ENCODE data around the gene MARK4. TPM values are rescaled to one million over a fixed set of nuclear protein-coding genes. Genes with fewer than 3 reads are reported as not detected.

Gene MARK4
- total RNA-seq, result 10 to 100 TPM; 12.7 to 28.6 TPM

DNA sequence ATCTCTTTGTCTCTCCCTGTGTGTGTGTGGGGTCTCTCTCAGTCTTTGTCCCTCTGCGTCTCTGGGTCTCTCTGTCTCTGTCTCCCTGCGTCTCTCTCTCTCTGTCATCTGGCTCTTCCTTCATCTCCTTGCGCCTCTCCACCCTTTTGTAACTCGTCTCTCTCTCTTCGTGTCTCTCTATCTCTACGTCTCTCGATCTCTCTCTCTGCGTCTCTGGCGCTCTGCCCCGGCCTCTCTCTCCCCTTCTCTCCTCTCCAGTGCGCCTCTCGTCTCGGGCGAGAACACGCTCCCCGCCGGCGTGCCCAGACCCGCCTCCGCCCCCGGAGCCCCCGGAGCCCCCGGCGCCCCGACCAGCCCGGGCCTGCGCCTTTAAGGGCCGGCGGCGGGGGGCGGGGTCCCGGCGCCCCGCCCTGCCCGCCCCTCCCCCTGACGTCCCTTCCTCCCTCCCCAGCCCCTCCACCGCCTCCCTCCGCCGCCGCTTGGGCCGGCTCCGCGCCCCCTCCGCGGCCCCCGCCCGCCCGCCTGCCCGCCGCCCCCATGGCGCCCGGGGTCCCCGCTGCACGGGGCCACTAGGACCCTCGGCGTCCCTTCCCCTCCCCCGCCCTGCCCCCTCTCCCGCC is at the start of gene MARK4:
Gene MARK4 (plus strand): TSS at position 440 of the 620 bp plus-strand sequence. CDS start 318 bp downstream, outside the sequence.
- TF ChIP-seq, protein P1, sequence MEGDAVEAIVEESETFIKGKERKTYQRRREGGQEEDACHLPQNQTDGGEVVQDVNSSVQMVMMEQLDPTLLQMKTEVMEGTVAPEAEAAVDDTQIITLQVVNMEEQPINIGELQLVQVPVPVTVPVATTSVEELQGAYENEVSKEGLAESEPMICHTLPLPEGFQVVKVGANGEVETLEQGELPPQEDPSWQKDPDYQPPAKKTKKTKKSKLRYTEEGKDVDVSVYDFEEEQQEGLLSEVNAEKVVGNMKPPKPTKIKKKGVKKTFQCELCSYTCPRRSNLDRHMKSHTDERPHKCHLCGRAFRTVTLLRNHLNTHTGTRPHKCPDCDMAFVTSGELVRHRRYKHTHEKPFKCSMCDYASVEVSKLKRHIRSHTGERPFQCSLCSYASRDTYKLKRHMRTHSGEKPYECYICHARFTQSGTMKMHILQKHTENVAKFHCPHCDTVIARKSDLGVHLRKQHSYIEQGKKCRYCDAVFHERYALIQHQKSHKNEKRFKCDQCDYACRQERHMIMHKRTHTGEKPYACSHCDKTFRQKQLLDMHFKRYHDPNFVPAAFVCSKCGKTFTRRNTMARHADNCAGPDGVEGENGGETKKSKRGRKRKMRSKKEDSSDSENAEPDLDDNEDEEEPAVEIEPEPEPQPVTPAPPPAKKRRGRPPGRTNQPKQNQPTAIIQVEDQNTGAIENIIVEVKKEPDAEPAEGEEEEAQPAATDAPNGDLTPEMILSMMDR (IDR thresholded peaks at IDR 0.05), result no peak
- Histone ChIP-seq H3K27ac (no peak within 1 kb of the TSS), H3K4me3 (peak within 1 kb of the TSS; percentile 81), H3K36me3 (no peaks in the 10 kb centered on the region), H3K9ac (ENCODE audit: low read depth in 2 of 2, low read length in 2 of 2) (peak within 1 kb of the TSS; percentile 74 to 78), H3K27me3 (no peaks in the 10 kb centered on the region), H3K9me3 (no peaks in the 10 kb centered on the region), H3K4me1 (peaks cover 3% of the 10 kb centered on the region)
- intact Hi-C loops (cut with DNase I), result no loop called here
- DNase-seq, result peak; percentile 40

GRCh38 chr19:45202637-45203036 is 48.4 kb upstream of the MARK4 start:
- H3K4me3 ChIP-seq, result no peak overlapping the region
- no peak overlapping the region for H3K27ac ChIP-seq
- intact Hi-C loops (cut with DNase I), result no loop called here
- H3K9ac ChIP-seq (ENCODE audit: low read depth in 2 of 2, low read length in 2 of 2), result no peak overlapping the region
- no peaks in the 10 kb centered on the region for H3K4me1 ChIP-seq
- no peak for DNase-seq
- no peaks in the 10 kb centered on the region for H3K36me3 ChIP-seq
- H3K27me3 ChIP-seq, result no peaks in the 10 kb centered on the region
- H3K9me3 ChIP-seq, result no peaks in the 10 kb centered on the region
- TF ChIP-seq, protein P1 (IDR thresholded peaks at IDR 0.05), result no peak

DNA sequence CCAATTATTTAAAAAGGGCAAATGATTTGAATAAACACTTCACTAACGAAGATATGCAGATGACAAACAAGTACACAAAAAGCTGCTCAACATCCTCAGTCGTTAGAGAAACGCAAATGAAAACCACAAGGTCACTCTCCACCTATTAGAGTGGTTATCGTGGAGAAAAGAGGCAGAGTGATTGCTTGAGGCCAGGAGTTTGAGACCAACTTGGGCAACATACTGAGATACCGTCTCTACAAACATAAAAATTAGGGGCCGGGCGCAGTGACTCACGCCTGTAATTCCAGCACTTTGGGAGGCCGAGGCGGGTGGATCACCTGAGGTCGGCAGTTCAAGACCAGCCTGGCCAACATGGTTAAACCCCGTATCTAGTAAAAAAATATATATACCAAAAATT is 45.3 kb upstream of the MARK4 start:
- Histone ChIP-seq H3K4me3 (no peak overlapping the region), H3K9ac (ENCODE audit: low read depth in 2 of 2, low read length in 2 of 2) (no peak overlapping the region), H3K27me3 (no peaks in the 10 kb centered on the region), H3K9me3 (no peaks in the 10 kb centered on the region), H3K27ac (no peak overlapping the region), H3K36me3 (no peaks in the 10 kb centered on the region), H3K4me1 (no peaks in the 10 kb centered on the region)
- intact Hi-C loops (cut with DNase I), result no loop called here
- TF ChIP-seq, protein P1 (IDR thresholded peaks at IDR 0.05), result no peak
- DNase-seq, result no peak

GRCh38 chr19:45206328-45206727 is 44.7 kb upstream of the MARK4 start:
- DNase-seq, result no peak
- Histone ChIP-seq H3K9me3 (no peaks in the 10 kb centered on the region), H3K36me3 (no peaks in the 10 kb centered on the region), H3K27ac (no peak overlapping the region), H3K4me1 (no peaks in the 10 kb centered on the region), H3K4me3 (no peak overlapping the region), H3K9ac (ENCODE audit: low read depth in 2 of 2, low read length in 2 of 2) (no peak overlapping the region), H3K27me3 (no peaks in the 10 kb centered on the region)
- intact Hi-C loops (cut with DNase I), result no loop called here
- TF ChIP-seq, protein P1 (IDR thresholded peaks at IDR 0.05), result no peak

DNA sequence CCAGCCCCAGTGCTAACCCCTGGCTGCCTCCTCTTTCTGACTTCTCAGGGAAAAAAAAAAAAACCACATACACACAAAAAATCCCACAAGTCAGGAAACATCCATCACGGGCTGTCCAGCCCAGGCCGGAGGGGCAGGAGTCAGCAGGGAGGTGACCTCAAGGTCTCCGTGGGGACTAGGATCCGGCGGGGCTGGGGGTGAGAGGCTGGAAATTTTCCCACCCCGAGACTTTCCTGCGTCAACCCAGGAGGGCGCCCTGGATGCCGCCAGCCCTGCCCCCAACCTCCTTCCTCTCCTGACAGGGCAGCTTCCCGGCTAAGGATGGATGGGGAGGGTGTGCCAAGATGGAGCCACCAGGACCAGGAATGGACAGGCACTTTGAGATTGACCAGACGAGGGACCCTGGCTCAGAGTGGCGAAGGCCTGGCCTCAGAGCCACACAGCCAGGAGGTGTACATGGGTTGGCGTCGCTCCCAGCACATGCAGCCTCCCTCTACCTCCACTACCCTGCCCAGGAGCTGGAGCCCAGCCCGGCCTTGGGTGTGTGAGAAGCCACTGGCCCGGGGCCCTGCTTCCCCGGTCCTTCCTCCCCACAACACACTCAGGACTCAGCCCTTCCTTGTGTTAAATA is 39.2 kb upstream of the MARK4 start:
- TF ChIP-seq, protein P1 (IDR thresholded peaks at IDR 0.05), result no peak
- peaks cover 15% of the 10 kb centered on the region for H3K27me3 ChIP-seq
- intact Hi-C loops (cut with DNase I), result no loop called here
- H3K4me3 ChIP-seq, result no peak overlapping the region
- H3K9me3 ChIP-seq, result no peaks in the 10 kb centered on the region
- H3K27ac ChIP-seq, result no peak overlapping the region
- no peak overlapping the region for H3K9ac ChIP-seq (ENCODE audit: low read depth in 2 of 2, low read length in 2 of 2)
- H3K36me3 ChIP-seq, result no peaks in the 10 kb centered on the region
- no peaks in the 10 kb centered on the region for H3K4me1 ChIP-seq
- no peak for DNase-seq

All from colonic mucosa (tissue), 4 donors.